ENCODE results near the gene SLX9.

DNA sequence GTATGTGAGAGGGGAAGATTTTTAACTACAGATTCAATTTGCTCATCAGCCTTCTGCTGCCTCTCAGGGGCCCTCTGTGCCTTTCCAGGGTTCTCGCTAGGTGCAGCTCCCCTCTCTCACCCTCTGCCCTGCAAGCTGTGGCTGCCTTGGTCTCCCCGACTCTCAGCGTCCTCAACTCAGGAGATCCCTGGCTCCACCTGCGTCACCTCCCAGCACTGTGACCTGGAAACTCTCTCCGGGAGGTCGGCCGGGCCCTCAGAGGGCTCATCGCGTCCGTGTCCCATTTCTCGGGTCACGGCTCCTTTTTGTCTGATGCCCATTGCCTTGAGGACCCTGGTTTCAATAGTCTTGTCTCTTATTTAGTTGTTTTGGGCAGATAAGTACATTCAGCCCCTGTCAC, 71.0 kb downstream of the SLX9 start:
- TF ChIP-seq, protein P1, sequence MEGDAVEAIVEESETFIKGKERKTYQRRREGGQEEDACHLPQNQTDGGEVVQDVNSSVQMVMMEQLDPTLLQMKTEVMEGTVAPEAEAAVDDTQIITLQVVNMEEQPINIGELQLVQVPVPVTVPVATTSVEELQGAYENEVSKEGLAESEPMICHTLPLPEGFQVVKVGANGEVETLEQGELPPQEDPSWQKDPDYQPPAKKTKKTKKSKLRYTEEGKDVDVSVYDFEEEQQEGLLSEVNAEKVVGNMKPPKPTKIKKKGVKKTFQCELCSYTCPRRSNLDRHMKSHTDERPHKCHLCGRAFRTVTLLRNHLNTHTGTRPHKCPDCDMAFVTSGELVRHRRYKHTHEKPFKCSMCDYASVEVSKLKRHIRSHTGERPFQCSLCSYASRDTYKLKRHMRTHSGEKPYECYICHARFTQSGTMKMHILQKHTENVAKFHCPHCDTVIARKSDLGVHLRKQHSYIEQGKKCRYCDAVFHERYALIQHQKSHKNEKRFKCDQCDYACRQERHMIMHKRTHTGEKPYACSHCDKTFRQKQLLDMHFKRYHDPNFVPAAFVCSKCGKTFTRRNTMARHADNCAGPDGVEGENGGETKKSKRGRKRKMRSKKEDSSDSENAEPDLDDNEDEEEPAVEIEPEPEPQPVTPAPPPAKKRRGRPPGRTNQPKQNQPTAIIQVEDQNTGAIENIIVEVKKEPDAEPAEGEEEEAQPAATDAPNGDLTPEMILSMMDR (optimal IDR thresholded peaks at IDR 0.05 in 1 of 3, IDR thresholded peaks at IDR 0.05 in 1 of 3, conservative IDR thresholded peaks at IDR 0.05 in 1 of 3; ENCODE audit: extremely low read depth in 1 of 3, insufficient read depth in 2 of 3, low read length in 3 of 3), result no peak
- TF ChIP-seq EZH2 (IDR thresholded peaks at IDR 0.05; ENCODE audit: low read length), result no peak

All from keratinocyte (primary cell).